GM18858 (cell line): ENCODE results near the gene SBK2.

Experiments used
- ATAC-seq: cut with Tn5 transposase; IDR thresholded peaks from one replicate; pipeline ENCODE4 v1.9.1; 2021; ENCODE audit not compliant: unreplicated experiment

Gene SBK2

GRCh38 chr19:55559684-55560083 is 22.8 kb upstream of the SBK2 start:
- ATAC-seq: no peak

GRCh38 chr19:55554741-55555152 is 17.8 kb upstream of the SBK2 start:
- ATAC-seq: no peak

- ATAC-seq: no peak
Observed at GRCh38 chr19:55554302-55554701, 17.4 kb upstream of the SBK2 start.

- no peak for ATAC-seq
Observed at GRCh38 chr19:55553217-55554182, 16.6 kb upstream of the SBK2 start.

GRCh38 chr19:55552620-55553019 is 15.7 kb upstream of the SBK2 start:
- no peak for ATAC-seq

- no peak for ATAC-seq
Observed at GRCh38 chr19:55552206-55552605, 15.3 kb upstream of the SBK2 start.

GRCh38 chr19:55550321-55550650 is 13.4 kb upstream of the SBK2 start:
- ATAC-seq: no peak

GRCh38 chr19:55549500-55550320 is 12.8 kb upstream of the SBK2 start:
- no peak for ATAC-seq

GRCh38 chr19:55546822-55547614 is 10.1 kb upstream of the SBK2 start:
- ATAC-seq: no peak

- no peak for ATAC-seq
Observed at GRCh38 chr19:55546011-55546410, 9.1 kb upstream of the SBK2 start.

GRCh38 chr19:55545443-55545842 is 8.5 kb upstream of the SBK2 start, which contains the start of gene SBK3:
SBK3 (minus strand) TSS chr19:55545543; CDS start chr19:55545543, 0 bp downstream.
- ATAC-seq: no peak

GRCh38 chr19:55544776-55545439 is 8.0 kb upstream of the SBK2 start:
- ATAC-seq: no peak

- no peak for ATAC-seq
Observed at GRCh38 chr19:55544014-55544413, 7.1 kb upstream of the SBK2 start.

GRCh38 chr19:55543567-55543966 is 6.6 kb upstream of the SBK2 start:
- no peak for ATAC-seq

GRCh38 chr19:55542292-55542855 is 5.4 kb upstream of the SBK2 start:
- ATAC-seq: no peak

- ATAC-seq: no peak
Observed at GRCh38 chr19:55541091-55541490, 4.2 kb upstream of the SBK2 start.

- ATAC-seq: no peak
Observed at GRCh38 chr19:55540619-55541018, 3.7 kb upstream of the SBK2 start.

GRCh38 chr19:55539090-55539984 is 2.4 kb upstream of the SBK2 start:
- no peak for ATAC-seq

GRCh38 chr19:55538132-55538531 is 1.2 kb upstream of the SBK2 start:
- ATAC-seq: no peak
